C1 segment of cervical spinal cord (tissue), 14 donors: ENCODE results near the gene PAFAH1B1.
"Not testable (repeated sequence)": the region's sequence is repeated elsewhere in the genome, so short reads cannot be mapped to it uniquely, and the experiment has no call there.

ENCODE experiments used
- DNase-seq, 14 donors: peaks; one replicate each; lab custom pipeline; 2025; lab: John Stamatoyannopoulos, UW

Gene PAFAH1B1

GRCh38 chr17:2594722-2595599 lies 1.5 kb downstream of the PAFAH1B1 start:
- peak in 3 of 14 donors; percentile 28 to 64 (median 38) for DNase-seq

GRCh38 chr17:2595716-2596115 lies 2.3 kb downstream of the PAFAH1B1 start:
- no peak for DNase-seq

GRCh38 chr17:2598166-2598565 lies 4.7 kb downstream of the PAFAH1B1 start:
- DNase-seq = no peak

- DNase-seq = no peak
These were observed 9.2 kb downstream of the PAFAH1B1 start for GRCh38 chr17:2602597-2603017.

- no peak for DNase-seq
These were observed 15.0 kb downstream of the PAFAH1B1 start for GRCh38 chr17:2608350-2608913.

- DNase-seq = no peak
These were observed 15.6 kb downstream of the PAFAH1B1 start for GRCh38 chr17:2609091-2609490.

- no peak for DNase-seq
These were observed 17.0 kb downstream of the PAFAH1B1 start for GRCh38 chr17:2610195-2611175.

GRCh38 chr17:2611627-2612026 lies 18.2 kb downstream of the PAFAH1B1 start:
- no peak for DNase-seq

GRCh38 chr17:2612630-2613029 lies 19.2 kb downstream of the PAFAH1B1 start:
- DNase-seq = no peak

GRCh38 chr17:2613089-2613808 lies 19.8 kb downstream of the PAFAH1B1 start:
- no peak for DNase-seq

- DNase-seq = no peak
These were observed 22.4 kb downstream of the PAFAH1B1 start for GRCh38 chr17:2615882-2616281.

GRCh38 chr17:2621241-2621640 lies 27.8 kb downstream of the PAFAH1B1 start:
- DNase-seq = no peak

- DNase-seq = not testable (repeated sequence)
These were observed 28.5 kb downstream of the PAFAH1B1 start for GRCh38 chr17:2621951-2622405.

- DNase-seq = not testable (repeated sequence)
These were observed 29.4 kb downstream of the PAFAH1B1 start for GRCh38 chr17:2622721-2623301.

GRCh38 chr17:2624292-2624731 lies 30.9 kb downstream of the PAFAH1B1 start:
- DNase-seq = no peak

- not testable (repeated sequence) for DNase-seq
These were observed 33.3 kb downstream of the PAFAH1B1 start for GRCh38 chr17:2626626-2627219.

- DNase-seq = not testable (repeated sequence)
These were observed 35.5 kb downstream of the PAFAH1B1 start for GRCh38 chr17:2628922-2629321.

- DNase-seq = no peak
These were observed 37.8 kb downstream of the PAFAH1B1 start for GRCh38 chr17:2631211-2631610.

- no peak for DNase-seq
These were observed 41.0 kb downstream of the PAFAH1B1 start for GRCh38 chr17:2634361-2634960.

- DNase-seq = no peak
These were observed 41.8 kb downstream of the PAFAH1B1 start for GRCh38 chr17:2635241-2635640.
